Activated naive CD4-positive, alpha-beta T cell treated with anti-CD3 and anti-CD28 coated beads, Interleukin-2, amount 10 ng/mL, durations not matched to agents 7 days and 5 days (primary cell): Measurements from ENCODE around the gene LMO1.

Experiments
- CTCF ChIA-PET: fragments of 350-600 bp; sonication (Branson Sonifier 250); formaldehyde crosslinking; loops from one replicate; lab custom pipeline; 2021; ENCODE audit warnings: antibody characterized with exemption; lab: Charles Lee
- DNase-seq: peaks from one replicate; pipeline ENCODE4 v3.0.0-alpha.2; 2020
- H3K27ac Mint-ChIP-seq: one replicate; pipeline ENCODE4 v1.8.0; 2021; ENCODE audit warnings: mild to moderate bottlenecking, moderate library complexity, mixed read lengths
- H3K27me3 Mint-ChIP-seq: one replicate; pipeline ENCODE4 v1.8.0; 2021; ENCODE audit warnings: mild to moderate bottlenecking, mixed read lengths
- H3K36me3 Mint-ChIP-seq: one replicate; pipeline ENCODE4 v1.8.0; 2021; ENCODE audit warnings: mixed read lengths
- H3K4me1 Mint-ChIP-seq: one replicate; pipeline ENCODE4 v1.8.0; 2021; ENCODE audit warnings: mixed read lengths
- H3K4me3 Mint-ChIP-seq: one replicate; pipeline ENCODE4 v1.8.0; 2021; ENCODE audit warnings: mild to moderate bottlenecking, moderate library complexity, mixed read lengths
- H3K9me3 Mint-ChIP-seq: one replicate; pipeline ENCODE4 v1.8.0; 2021; ENCODE audit warnings: mixed read lengths

The LMO1 gene

DNA sequence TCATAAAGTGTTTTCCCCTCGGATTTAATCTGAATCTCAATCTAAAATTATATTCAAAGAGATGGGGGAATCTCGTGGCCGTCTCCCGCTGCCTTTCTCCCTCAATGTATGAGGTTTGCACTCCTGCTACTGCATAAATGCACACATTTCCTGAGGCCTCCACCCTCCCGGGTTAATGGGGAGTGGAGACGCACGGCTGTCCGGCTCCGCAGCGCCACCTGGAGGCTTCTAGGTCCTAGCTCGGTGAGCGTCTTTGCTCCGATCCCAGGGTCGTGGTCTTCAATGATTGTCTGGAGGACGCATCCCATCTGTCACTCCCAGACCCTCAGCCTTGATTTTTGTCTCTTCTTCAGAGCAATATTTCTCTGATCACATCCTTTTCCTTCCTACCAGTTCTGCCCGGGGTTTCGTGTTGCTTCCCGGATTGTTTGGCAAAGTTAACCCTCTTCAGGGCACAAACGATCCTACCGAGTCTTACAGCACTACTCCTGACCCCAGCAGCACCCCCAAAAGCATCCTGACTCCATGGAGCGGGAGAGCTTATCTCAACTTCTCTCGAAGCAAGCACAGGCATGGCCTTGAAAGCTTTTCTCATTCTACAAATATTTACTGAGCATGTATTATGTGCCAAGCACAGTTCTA, at the start of gene LMO1:
Gene LMO1 (minus strand): TSS at position 110 of the 642 bp plus-strand sequence. CDS start 516 bp downstream, outside the sequence.
- Mint-ChIP-seq H3K4me3 (peak within 1 kb of the TSS; percentile 26), H3K9me3 (no peaks in the 10 kb centered on the region), H3K27ac (peak within 1 kb of the TSS; percentile 9), H3K4me1 (peaks cover 17% of the 10 kb centered on the region), H3K36me3 (no peaks in the 10 kb centered on the region), H3K27me3 (peaks cover 100% of the 10 kb centered on the region)
- CTCF ChIA-PET = interaction anchor here (0.7 to 3.9 kb wide), 19 partner anchors 11 to 303 kb away, joined by 3 to 29 read pairs (median 5); no protein-coding TSS in a partner anchor
- DNase-seq = peak; percentile 84

DNA sequence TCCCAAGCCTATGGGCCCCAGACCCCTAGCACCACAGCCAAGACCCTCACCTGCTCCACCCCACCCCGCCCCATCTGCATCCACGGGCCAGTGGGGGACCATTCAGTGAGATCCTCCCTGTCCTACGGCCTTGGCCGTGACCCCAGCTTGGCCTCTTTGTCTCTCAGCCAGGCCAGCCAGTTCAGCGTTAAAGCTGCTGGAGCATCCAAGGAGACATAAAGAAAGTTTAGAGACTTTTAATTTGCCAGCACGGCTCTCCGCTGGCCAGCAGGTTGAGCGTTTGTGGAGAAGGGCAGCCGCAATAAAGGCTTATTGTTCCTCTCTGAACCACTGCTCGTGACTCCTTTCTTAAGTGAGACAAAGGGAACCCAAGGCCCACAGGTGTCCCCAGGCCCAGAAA, 49.3 kb upstream of the LMO1 start:
- Mint-ChIP-seq H3K36me3 (no peaks in the 10 kb centered on the region), H3K4me3 (no peak overlapping the region), H3K27ac (no peak overlapping the region), H3K27me3 (no peaks in the 10 kb centered on the region), H3K9me3 (no peaks in the 10 kb centered on the region), H3K4me1 (no peaks in the 10 kb centered on the region)
- CTCF ChIA-PET = no interaction called here
- DNase-seq = no peak

DNA sequence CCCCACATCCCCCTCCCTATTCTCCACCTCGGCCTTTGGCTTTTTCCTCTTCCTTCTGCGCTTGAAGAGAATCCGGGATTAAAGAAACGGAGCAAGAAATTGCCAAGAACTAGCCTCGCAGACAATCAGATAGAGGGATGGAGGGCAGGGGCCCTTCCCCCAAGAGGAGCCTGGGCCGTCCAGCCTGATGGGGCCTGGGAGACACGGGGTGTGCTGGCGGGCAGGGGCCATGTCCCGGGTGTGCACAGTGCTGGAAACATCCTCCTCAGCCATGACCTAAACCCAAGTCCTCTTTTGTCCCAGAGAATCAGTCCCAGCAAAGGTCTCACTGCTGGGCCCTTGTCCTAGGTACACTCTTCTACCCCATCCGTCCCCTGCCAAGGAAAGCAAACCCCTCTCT, 47.7 kb upstream of the LMO1 start:
- H3K9me3 Mint-ChIP-seq = no peaks in the 10 kb centered on the region
- no peak overlapping the region for H3K27ac Mint-ChIP-seq
- no peak overlapping the region for H3K4me3 Mint-ChIP-seq
- no peaks in the 10 kb centered on the region for H3K4me1 Mint-ChIP-seq
- CTCF ChIA-PET = no interaction called here
- no peak for DNase-seq
- no peaks in the 10 kb centered on the region for H3K27me3 Mint-ChIP-seq
- no peaks in the 10 kb centered on the region for H3K36me3 Mint-ChIP-seq

DNA sequence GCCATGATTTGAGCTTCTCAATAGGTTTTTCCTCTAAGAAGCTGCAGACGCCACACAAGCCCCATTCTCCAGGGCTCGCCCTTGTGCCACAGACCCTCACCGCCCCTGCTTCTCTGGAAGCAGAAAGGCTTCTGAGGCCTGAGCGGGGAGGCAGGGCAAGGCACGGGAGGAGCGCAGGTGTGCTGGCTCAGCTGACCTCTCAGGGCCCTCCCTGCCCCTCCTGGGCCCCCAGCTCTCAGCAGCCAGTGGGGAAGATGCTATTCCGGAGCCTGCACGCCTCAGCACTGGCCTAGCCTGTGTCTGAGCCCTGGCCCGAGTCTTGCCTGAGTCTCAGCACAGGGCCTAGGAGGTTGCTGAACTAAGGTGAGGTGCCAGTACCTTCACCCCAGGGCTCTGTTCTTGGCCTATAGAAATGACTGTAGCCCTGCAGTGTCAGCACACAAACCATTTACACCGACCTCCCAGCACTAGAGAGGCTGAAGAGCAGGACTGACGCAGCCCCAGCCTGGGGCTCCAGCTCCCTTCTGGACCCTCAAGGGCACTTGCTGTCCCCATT, 47.1 kb upstream of the LMO1 start:
- Mint-ChIP-seq H3K27me3 (no peaks in the 10 kb centered on the region), H3K4me3 (no peak overlapping the region), H3K27ac (no peak overlapping the region), H3K4me1 (no peaks in the 10 kb centered on the region), H3K36me3 (no peaks in the 10 kb centered on the region), H3K9me3 (no peaks in the 10 kb centered on the region)
- CTCF ChIA-PET = no interaction called here
- no peak for DNase-seq

DNA sequence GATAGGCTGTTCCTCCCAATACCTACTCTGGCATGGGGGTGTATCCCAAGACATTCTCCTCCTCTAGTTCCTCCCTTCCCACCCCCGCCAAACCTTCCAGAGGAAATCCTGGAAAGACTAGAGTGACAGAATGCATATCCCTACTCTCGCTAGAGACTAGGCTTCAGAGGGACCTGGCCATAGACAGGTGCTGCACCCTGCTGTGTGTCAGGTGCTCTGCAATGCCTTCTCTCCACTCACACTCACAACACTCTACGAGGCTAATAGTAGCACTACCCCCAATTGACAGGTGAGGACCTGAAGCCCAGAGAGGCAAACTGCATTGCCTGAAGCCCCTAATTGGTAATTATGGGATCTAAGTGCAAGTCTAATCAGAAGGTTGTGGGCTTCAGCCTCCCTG, 46.2 kb upstream of the LMO1 start:
- Mint-ChIP-seq H3K36me3 (no peaks in the 10 kb centered on the region), H3K4me3 (no peak overlapping the region), H3K9me3 (no peaks in the 10 kb centered on the region), H3K27me3 (no peaks in the 10 kb centered on the region), H3K27ac (no peak overlapping the region), H3K4me1 (no peaks in the 10 kb centered on the region)
- no peak for DNase-seq
- CTCF ChIA-PET = no interaction called here

DNA sequence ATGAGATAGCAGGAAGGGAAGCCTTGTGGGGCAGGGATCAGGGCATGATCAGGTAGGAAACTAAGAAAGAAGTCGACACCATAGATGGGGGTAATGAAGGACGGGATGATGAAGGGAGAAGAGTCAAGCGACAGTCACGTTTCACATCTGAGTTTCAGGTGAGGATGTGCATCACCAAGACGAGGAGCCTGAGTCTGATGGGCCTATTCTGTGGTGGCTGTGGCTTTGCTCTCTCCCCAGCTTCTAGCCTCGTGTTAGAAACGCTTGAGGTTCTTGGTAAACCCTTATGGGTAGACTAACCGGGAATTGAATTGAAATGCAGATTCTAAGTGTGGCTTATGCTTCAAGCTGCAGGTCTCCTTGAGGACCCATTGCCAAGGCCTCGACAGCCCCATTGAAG, 45.6 kb upstream of the LMO1 start:
- Mint-ChIP-seq H3K27me3 (no peaks in the 10 kb centered on the region), H3K4me1 (no peaks in the 10 kb centered on the region), H3K36me3 (no peaks in the 10 kb centered on the region), H3K27ac (no peak overlapping the region), H3K4me3 (no peak overlapping the region), H3K9me3 (peaks cover 3% of the 10 kb centered on the region)
- DNase-seq = no peak
- CTCF ChIA-PET = no interaction called here

DNA sequence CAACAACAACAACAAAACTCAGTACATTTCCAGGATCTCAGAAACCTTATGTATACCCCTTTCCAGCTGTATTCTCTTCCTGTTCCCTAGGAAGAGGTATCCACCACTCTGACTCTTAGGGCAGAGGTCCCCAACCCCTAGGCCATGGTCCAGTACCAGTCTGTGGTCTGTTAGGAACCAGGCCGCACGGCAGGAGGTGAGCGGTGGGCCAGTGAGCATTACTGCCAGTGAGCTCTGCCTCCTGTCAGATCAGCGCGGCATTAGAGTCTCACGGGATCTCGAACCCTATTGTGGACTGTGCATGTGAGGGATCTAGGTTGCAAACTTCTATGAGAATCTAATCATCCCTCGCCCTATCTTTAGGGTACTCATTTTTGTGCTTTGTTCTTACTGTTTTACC, 43.9 kb upstream of the LMO1 start:
- H3K4me3 Mint-ChIP-seq = no peak overlapping the region
- H3K9me3 Mint-ChIP-seq = peaks cover 3% of the 10 kb centered on the region
- H3K27me3 Mint-ChIP-seq = no peaks in the 10 kb centered on the region
- CTCF ChIA-PET = interaction anchor here (0.6 kb wide), 1 partner anchor 9 kb away, joined by 3 read pairs; no protein-coding TSS in a partner anchor
- no peaks in the 10 kb centered on the region for H3K4me1 Mint-ChIP-seq
- no peaks in the 10 kb centered on the region for H3K36me3 Mint-ChIP-seq
- DNase-seq = no peak
- no peak overlapping the region for H3K27ac Mint-ChIP-seq

DNA sequence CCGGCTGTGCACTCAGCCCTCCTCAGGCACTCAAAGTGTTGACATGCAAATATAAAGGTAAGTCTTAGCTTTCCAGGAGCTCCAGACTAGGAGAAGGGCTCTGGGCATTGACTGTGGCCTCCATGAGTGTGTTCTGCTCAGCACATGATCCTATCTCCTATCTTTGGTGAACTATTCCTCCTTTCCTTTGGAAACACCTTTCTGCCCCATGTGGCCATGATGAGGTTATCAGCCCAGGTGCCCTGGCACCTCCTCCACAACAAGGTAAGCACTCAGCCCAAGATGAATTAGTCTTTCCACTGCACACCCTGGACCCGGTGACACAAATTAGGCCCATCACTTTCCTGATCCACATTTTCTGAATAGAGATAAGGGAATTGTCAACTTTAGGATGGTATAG, 37.9 kb upstream of the LMO1 start:
- no peaks in the 10 kb centered on the region for H3K4me1 Mint-ChIP-seq
- peaks cover 22% of the 10 kb centered on the region for H3K27me3 Mint-ChIP-seq
- H3K36me3 Mint-ChIP-seq = no peaks in the 10 kb centered on the region
- DNase-seq = no peak
- peaks cover 3% of the 10 kb centered on the region for H3K9me3 Mint-ChIP-seq
- H3K27ac Mint-ChIP-seq = no peak overlapping the region
- no peak overlapping the region for H3K4me3 Mint-ChIP-seq
- CTCF ChIA-PET = no interaction called here

DNA sequence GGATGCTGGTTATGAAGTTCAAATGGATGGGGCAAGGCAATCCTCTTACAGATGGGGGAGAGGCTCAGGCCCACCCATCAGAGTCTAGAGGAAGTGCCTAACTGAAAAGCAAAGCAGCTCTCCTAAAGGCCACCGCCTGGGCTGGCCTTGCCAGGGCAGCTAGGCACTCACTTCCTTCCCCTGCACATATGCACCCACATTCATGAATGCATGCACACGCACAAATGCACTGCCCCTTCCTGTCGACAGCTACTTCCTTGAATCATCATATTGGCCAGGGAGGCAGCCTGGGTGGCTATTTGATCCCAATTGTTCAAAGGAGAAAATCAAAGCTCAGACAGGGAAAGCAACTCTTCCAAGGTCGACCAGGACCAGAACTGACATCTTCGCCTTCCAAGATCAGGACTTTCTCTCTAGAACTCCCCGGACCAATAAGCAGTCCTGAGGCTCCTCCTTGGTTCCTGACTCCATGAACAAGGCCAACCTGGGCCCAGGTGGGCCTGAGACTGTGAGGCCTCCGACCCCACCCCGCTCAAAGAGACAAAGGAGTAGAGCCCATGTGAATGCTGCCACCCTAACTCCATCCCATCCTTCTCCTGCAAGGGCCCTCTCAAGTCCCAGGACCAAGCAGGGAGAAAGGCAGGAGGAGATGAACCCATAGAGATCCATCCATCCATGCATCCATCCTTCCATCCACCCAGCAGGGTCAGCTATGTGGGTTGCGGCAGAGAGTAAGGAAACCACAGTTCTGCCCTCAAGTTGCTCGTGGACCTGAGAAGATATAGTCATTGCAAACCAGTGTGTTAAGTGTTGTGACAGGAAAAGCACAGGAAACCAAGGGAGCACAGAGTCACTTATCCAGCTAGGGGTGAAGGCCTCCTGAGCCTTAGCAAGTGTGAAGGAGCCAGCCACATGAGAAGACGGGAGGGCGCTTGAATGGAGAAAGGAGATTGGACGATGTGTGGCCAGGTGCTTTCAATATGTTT, 35.4 kb upstream of the LMO1 start:
- Mint-ChIP-seq H3K36me3 (no peaks in the 10 kb centered on the region), H3K27ac (no peak overlapping the region), H3K4me1 (no peaks in the 10 kb centered on the region), H3K9me3 (no peaks in the 10 kb centered on the region), H3K27me3 (peaks cover 22% of the 10 kb centered on the region), H3K4me3 (no peak overlapping the region)
- DNase-seq = no peak
- CTCF ChIA-PET = interaction anchor here (0.6 kb wide), 1 partner anchor 9 kb away, joined by 3 read pairs; no protein-coding TSS in a partner anchor

DNA sequence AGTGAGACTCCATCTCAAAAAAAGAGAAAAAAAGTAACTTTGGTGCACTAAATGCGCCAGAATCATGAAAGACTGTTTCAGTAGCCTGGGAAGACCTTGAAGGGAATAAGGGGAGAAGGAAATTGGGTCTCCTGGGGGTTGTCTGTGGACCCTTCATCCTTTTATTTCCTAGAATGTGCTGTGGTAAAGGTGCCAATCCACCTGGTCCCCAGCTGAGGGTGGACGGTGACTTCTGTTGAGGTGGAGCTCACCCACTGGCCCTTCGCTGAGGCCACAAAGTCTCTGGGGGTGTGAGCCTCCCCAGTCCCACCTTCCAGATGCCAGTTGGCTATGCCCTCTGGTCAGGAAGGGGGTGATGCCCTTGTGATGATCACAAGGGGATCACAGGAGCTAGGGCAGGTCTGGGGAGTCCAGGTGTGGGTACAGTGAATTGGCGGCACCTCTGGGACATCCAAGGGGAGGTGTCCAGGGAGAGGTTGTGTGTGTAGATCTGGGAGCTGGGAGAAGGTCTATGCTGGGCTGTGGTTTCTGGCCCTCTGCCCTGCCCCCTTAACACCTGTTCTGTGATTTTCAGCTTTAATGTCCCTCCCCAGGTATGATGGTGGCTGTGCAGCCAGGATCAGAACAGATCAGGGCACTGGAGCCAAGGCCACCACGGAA, 34.2 kb upstream of the LMO1 start:
- Mint-ChIP-seq H3K4me1 (no peaks in the 10 kb centered on the region), H3K36me3 (no peaks in the 10 kb centered on the region), H3K27me3 (peaks cover 22% of the 10 kb centered on the region), H3K9me3 (no peaks in the 10 kb centered on the region), H3K4me3 (no peak overlapping the region), H3K27ac (no peak overlapping the region)
- no peak for DNase-seq
- CTCF ChIA-PET = no interaction called here

DNA sequence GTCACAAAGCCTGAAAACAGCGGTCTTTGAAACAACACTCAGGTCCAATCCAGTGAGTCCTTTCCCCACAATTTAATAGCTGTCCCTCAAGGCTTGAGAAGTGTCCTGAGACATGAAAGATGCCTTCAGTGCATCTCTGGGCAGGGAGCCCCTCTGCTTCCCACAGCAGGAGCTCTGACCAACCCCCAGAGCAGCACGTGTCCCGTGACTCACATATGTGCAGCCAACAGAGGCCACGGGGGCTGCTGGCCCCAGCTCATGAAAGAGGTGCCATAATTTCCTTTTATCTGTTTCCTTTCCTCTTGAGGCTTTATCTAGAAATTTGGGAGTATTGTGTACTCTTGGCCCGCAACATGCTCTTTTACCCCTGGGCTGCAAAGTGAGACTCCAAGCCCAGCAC, 33.2 kb upstream of the LMO1 start:
- H3K4me1 Mint-ChIP-seq = no peaks in the 10 kb centered on the region
- no peak overlapping the region for H3K27ac Mint-ChIP-seq
- H3K9me3 Mint-ChIP-seq = no peaks in the 10 kb centered on the region
- H3K36me3 Mint-ChIP-seq = no peaks in the 10 kb centered on the region
- H3K4me3 Mint-ChIP-seq = no peak overlapping the region
- CTCF ChIA-PET = no interaction called here
- H3K27me3 Mint-ChIP-seq = peaks cover 22% of the 10 kb centered on the region
- no peak for DNase-seq

DNA sequence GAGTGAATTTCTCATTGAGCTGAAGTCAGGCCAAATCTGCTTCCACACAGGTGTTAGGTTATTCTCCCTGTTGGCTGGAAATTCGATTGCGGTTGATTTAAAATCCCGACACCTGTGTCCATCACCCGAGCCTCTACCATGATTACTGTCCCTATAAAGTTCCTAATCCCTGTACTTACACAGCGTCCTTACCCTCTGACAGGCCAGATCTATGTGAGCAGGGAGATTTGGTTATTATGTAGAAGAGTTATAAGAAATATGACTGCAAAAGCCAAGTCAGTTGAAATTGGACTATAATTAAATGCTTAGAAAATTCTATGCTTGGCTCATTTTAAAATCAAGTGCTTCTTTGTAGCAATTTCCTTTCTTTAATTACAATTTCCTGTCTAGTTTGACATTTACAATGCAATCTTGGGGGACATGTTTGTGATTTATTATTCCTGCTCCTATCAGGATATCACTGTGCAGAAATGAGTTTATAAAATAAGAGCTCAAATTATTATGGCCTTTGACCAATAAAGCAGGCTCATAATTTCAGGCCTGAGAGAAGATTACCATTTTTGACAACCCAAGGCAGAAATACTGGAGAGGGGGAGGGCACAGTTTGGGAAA, 32.5 kb upstream of the LMO1 start:
- Mint-ChIP-seq H3K4me3 (no peak overlapping the region), H3K9me3 (no peaks in the 10 kb centered on the region), H3K36me3 (no peaks in the 10 kb centered on the region), H3K27me3 (peaks cover 22% of the 10 kb centered on the region), H3K4me1 (no peaks in the 10 kb centered on the region), H3K27ac (no peak overlapping the region)
- no peak for DNase-seq
- CTCF ChIA-PET = no interaction called here

DNA sequence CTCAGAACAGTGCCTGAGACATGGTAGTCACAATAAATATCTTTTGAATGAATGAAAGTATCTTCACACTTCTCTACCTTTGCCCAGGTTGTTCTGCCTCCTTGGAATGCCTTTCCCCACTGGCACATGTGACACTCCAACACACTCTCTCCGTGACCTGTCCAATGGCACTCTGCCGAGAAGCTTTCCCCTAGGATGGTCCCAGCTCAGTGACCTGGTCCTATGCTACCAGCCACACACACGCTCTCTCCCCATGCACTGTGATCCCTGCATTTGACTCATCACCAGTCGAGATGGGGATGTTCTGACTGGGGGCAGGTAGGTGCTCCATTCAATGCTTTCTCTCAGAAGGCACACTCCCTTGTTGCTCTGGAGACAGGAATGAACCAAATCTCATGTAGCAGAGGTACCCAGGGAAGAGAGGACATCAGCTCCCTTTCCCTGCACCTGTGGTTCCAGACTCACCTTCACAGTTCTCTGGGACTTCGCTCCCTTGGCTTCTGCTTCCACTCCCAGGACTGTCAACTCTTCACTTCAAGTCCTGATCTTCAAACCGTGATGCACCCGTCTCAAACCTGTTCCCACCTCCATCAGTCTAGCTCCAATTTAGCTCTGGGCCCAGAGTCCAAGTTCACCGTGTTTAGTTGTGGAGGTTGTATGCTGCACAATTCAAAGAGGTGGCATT, 30.7 kb upstream of the LMO1 start:
- H3K27ac Mint-ChIP-seq = no peak overlapping the region
- no peaks in the 10 kb centered on the region for H3K4me1 Mint-ChIP-seq
- no peak overlapping the region for H3K4me3 Mint-ChIP-seq
- H3K36me3 Mint-ChIP-seq = no peaks in the 10 kb centered on the region
- no peaks in the 10 kb centered on the region for H3K9me3 Mint-ChIP-seq
- DNase-seq = no peak
- CTCF ChIA-PET = no interaction called here
- H3K27me3 Mint-ChIP-seq = peaks cover 16% of the 10 kb centered on the region
